Mesenchymal stem cell (in vitro differentiated cells and primary cell): ENCODE results near the gene CD200R1L. TPM values are rescaled to one million over a fixed set of nuclear protein-coding genes. Genes with fewer than 3 reads are reported as not detected.
A peak's percentile ranks its signal among the peaks of the same experiment; 100 is the strongest.

ENCODE experiments used
- DNase-seq: peaks from one replicate; pipeline ENCODE4 v3.0.0-alpha.2; 2013
- H2AFZ ChIP-seq: one replicate; pipeline ENCODE4 v1.6.1; 2013; ENCODE audit warnings: low read depth, mild to moderate bottlenecking, control low read depth, inconsistent platforms, low read length, moderate library complexity
- H2AK5ac ChIP-seq: 2 replicates; pipeline ENCODE4 v1.6.1; 2013; ENCODE audit warnings: low read length, moderate library complexity, mild to moderate bottlenecking, inconsistent platforms; ENCODE audit not compliant: severe bottlenecking
- H2BK120ac ChIP-seq: one replicate; pipeline ENCODE4 v1.6.1; 2013; ENCODE audit warnings: low read depth, mild to moderate bottlenecking, inconsistent platforms, low read length, moderate library complexity
- H2BK12ac ChIP-seq, 2 experiments: one replicate each; pipeline ENCODE4 v1.6.1; 2013; ENCODE audit warnings: inconsistent platforms in 2 of 2, low read length in 2 of 2, mild to moderate bottlenecking in 2 of 2, moderate library complexity in 2 of 2, control low read depth in 1 of 2
- H2BK15ac ChIP-seq: one replicate; pipeline ENCODE4 v1.6.1; 2013; ENCODE audit warnings: mild to moderate bottlenecking, low read depth, inconsistent platforms; ENCODE audit not compliant: poor library complexity, severe bottlenecking
- H2BK5ac ChIP-seq: 2 replicates; pipeline ENCODE4 v1.6.1; 2013; ENCODE audit warnings: low read depth, mild to moderate bottlenecking, low read length, control low read depth, inconsistent platforms; ENCODE audit not compliant: poor library complexity, severe bottlenecking
- H3K14ac ChIP-seq, 2 experiments: one replicate each; pipeline ENCODE4 v1.6.1; 2013; ENCODE audit warnings: inconsistent platforms in 2 of 2, low read length in 2 of 2, control low read depth in 1 of 2, mild to moderate bottlenecking in 1 of 2, moderate library complexity in 1 of 2
- H3K18ac ChIP-seq, 2 experiments: one replicate each; pipeline ENCODE4 v1.6.1; 2013; ENCODE audit warnings: inconsistent platforms in 2 of 2, low read length in 2 of 2, control low read depth in 1 of 2, low read depth in 1 of 2, mild to moderate bottlenecking in 1 of 2
- H3K23ac ChIP-seq, 2 experiments: one replicate each; pipeline ENCODE4 v1.6.1; 2013; ENCODE audit warnings: inconsistent platforms in 2 of 2, low read length in 2 of 2, mild to moderate bottlenecking in 2 of 2, moderate library complexity in 2 of 2, control low read depth in 1 of 2
- H3K27ac ChIP-seq: 2 replicates; pipeline ENCODE4 v1.5.1; 2013; ENCODE audit warnings: mild to moderate bottlenecking, moderate library complexity, low read length, control low read depth, inconsistent platforms; ENCODE audit not compliant: poor library complexity, severe bottlenecking
- H3K27me3 ChIP-seq, 2 experiments: 2 replicates each; pipeline versions ENCODE4 v1.6.1 to v1.7.0; 2013; ENCODE audit warnings: low read length in 2 of 2, mild to moderate bottlenecking in 2 of 2, moderate library complexity in 2 of 2, control low read depth in 1 of 2, inconsistent platforms in 1 of 2; ENCODE audit not compliant: control insufficient read depth in 1 of 2, insufficient read depth in 1 of 2
- H3K36me3 ChIP-seq, 2 experiments: 2 replicates each; pipeline versions ENCODE4 v1.6.1 to v1.7.0; 2013; ENCODE audit warnings: low read length in 2 of 2, control low read depth in 1 of 2, inconsistent platforms in 1 of 2, low read depth in 1 of 2, mild to moderate bottlenecking in 1 of 2; ENCODE audit not compliant: insufficient read depth in 2 of 2, control insufficient read depth in 1 of 2
- H3K4ac ChIP-seq, 2 experiments: one replicate each; pipeline ENCODE4 v1.6.1; 2013; ENCODE audit warnings: inconsistent platforms in 2 of 2, low read length in 2 of 2, mild to moderate bottlenecking in 2 of 2, moderate library complexity in 2 of 2, control low read depth in 1 of 2, low read depth in 1 of 2
- H3K4me1 ChIP-seq: 2 replicates; pipeline ENCODE4 v1.6.1; 2013; ENCODE audit warnings: low read depth, low read length, control low read depth; ENCODE audit not compliant: control insufficient read depth, insufficient read depth
- H3K4me2 ChIP-seq: 2 replicates; pipeline ENCODE4 v1.6.1; 2013; ENCODE audit warnings: low read length, mild to moderate bottlenecking, inconsistent platforms; ENCODE audit not compliant: poor library complexity, severe bottlenecking
- H3K4me3 ChIP-seq, 2 experiments: 2 replicates each; pipeline versions ENCODE4 v1.5.1 to v1.7.0; 2013; ENCODE audit warnings: low read length in 2 of 2, mild to moderate bottlenecking in 2 of 2, control low read depth in 1 of 2, low read depth in 1 of 2; ENCODE audit not compliant: insufficient read depth in 1 of 2
- H3K79me1 ChIP-seq: replicated peaks from 2 replicates; pipeline ENCODE4 v1.6.1; 2013; ENCODE audit warnings: mild to moderate bottlenecking, control low read depth, low read length, inconsistent platforms; ENCODE audit not compliant: poor library complexity, severe bottlenecking
- H3K9ac ChIP-seq: 2 replicates; pipeline ENCODE4 v1.7.0; 2013; ENCODE audit warnings: mild to moderate bottlenecking, low read length, moderate library complexity
- H3K9me3 ChIP-seq: 2 replicates; pipeline ENCODE4 v1.7.0; 2013; ENCODE audit warnings: mild to moderate bottlenecking, low read length; ENCODE audit not compliant: control insufficient read depth
- H4K8ac ChIP-seq: one replicate; pipeline ENCODE4 v1.6.1; 2013; ENCODE audit warnings: inconsistent platforms, mild to moderate bottlenecking, low read length, moderate library complexity
- H4K91ac ChIP-seq: one replicate; pipeline ENCODE4 v1.6.1; 2013; ENCODE audit warnings: mild to moderate bottlenecking, low read length, inconsistent platforms
- WGBS: methylation state at CpG from one replicate; pipeline ENCODE4 v1.1.7; 2013; ENCODE audit warnings: mixed read lengths; 5-methylcytosine and 5-hydroxymethylcytosine counted together
- polyA plus RNA-seq, 2 experiments: library from polyadenylated mRNA; stranded (reverse); fragments of 200-250 nt; gene quantifications; one replicate each; pipeline ENCODE4 v1.2.3, GENCODE V29; 2013

Gene CD200R1L, protein sequence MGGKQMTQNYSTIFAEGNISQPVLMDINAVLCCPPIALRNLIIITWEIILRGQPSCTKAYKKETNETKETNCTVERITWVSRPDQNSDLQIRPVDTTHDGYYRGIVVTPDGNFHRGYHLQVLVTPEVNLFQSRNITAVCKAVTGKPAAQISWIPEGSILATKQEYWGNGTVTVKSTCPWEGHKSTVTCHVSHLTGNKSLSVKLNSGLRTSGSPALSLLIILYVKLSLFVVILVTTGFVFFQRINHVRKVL
- polyA plus RNA-seq (2013, experiment 1 of 2) = not detected
- not detected for polyA plus RNA-seq (2013, experiment 2 of 2)

DNA sequence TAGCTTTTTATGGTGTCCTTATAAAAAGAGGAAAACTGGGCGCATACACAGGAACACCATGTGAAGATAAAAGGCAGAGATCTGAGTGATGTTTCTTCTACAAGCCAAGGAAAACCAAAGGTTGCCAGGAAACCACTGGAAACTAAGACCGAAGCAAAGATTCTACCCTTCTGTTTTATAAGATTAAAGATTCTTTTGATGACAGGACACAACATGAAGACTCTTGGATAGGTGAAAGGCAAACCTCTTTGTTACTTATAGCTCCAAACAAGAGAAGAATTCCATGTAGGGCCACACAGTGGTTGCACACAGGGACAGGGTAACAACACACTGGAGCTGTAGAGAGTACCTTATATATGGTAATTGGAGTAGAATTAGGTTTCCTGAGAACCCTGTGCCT, at the start of gene CD200R1L:
CD200R1L (minus strand) TSS at position 101 of the 400 bp plus-strand sequence. CDS start 17,497 bp downstream, outside the sequence.
- Histone ChIP-seq H3K4me1 (no peaks in the 10 kb centered on the region), H2AK5ac (no peak within 1 kb of the TSS), H4K91ac (no peak within 1 kb of the TSS), H2BK5ac (no peak within 1 kb of the TSS), H3K27ac (no peak within 1 kb of the TSS), H3K4me3 (no peak within 1 kb of the TSS), H3K27me3 (no peaks in the 10 kb centered on the region), H3K4me2 (no peak within 1 kb of the TSS), H3K79me1 (no peaks in the 10 kb centered on the region), H3K4ac (no peak within 1 kb of the TSS), H2BK120ac (no peak within 1 kb of the TSS), H3K9ac (no peak within 1 kb of the TSS), H4K8ac (no peak within 1 kb of the TSS), H3K9me3 (peaks cover 31% of the 10 kb centered on the region), H3K14ac (no peak within 1 kb of the TSS), H2BK12ac (no peak within 1 kb of the TSS), H3K36me3 (no peaks in the 10 kb centered on the region), H2BK15ac (no peak within 1 kb of the TSS), H2AFZ (no peak within 1 kb of the TSS), H3K18ac (no peak within 1 kb of the TSS), H3K23ac (no peak within 1 kb of the TSS)
- WGBS = 100% methylated on average over 1 of the region's 2 CpGs
- no peak for DNase-seq

DNA sequence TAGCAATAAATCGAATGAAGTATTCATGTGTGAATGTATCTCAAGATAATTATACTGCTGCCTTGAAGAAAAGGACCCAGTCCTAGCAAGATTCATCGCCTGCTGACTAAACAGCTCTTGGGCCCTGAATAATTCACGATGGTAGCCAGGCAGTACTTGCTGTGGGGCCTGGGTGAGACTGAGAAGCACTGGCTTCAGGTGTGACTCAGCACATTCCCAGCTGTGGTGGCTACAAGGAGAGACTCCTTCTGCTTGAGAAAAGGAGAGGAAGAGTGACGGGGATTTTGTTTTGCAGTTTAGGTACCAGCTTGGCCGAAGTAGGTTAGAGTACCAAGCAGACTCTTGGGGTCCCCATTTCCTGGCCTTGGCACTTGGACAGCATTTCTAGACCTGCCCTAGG, 47.6 kb upstream of the CD200R1L start:
- H3K9me3 ChIP-seq = no peaks in the 10 kb centered on the region
- H3K18ac ChIP-seq = no peak overlapping the region
- peaks cover 8% of the 10 kb centered on the region for H3K4me1 ChIP-seq
- no peak overlapping the region for H3K4me2 ChIP-seq
- no peak overlapping the region for H3K4me3 ChIP-seq
- H3K23ac ChIP-seq = no peak overlapping the region
- no peaks in the 10 kb centered on the region for H3K36me3 ChIP-seq
- 76% methylated on average over 5 of the region's 5 CpGs for WGBS
- peak overlapping the region; percentile 39 for H2AFZ ChIP-seq
- H2BK12ac ChIP-seq = no peak overlapping the region
- H3K79me1 ChIP-seq = no peaks in the 10 kb centered on the region
- H3K4ac ChIP-seq = no peak overlapping the region
- no peak overlapping the region for H4K91ac ChIP-seq
- H4K8ac ChIP-seq = no peak overlapping the region
- H2BK5ac ChIP-seq = no peak overlapping the region
- H3K27me3 ChIP-seq = no peaks in the 10 kb centered on the region
- no peak overlapping the region for H2BK15ac ChIP-seq
- no peak overlapping the region for H2AK5ac ChIP-seq
- H3K27ac ChIP-seq = no peak overlapping the region
- no peak overlapping the region for H3K9ac ChIP-seq
- no peak overlapping the region for H2BK120ac ChIP-seq
- no peak overlapping the region for H3K14ac ChIP-seq
- peak; percentile 9 for DNase-seq

DNA sequence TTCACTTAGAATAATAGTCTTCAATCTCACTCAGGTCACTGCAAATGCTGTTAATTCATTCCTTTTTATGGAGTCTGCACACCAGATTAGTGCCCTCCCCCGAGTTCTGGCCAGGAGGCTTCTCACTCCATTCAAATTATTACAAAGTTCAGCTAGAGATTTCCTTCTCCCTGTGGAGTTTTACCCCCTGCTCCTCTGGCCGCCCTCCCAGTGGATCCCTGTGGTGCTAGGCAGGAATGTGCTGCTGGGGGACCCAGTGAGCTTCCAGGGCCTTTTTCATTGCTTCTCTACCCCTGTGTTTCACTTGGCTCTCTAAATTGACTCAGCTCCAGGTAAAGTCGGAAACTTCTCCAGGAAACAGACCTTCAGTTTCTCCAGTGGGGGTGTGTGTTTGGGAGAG, 42.7 kb upstream of the CD200R1L start:
- Histone ChIP-seq H2BK12ac (no peak overlapping the region), H2AFZ (no peak overlapping the region), H3K4ac (no peak overlapping the region), H3K4me2 (peak overlapping the region; percentile 29), H2AK5ac (no peak overlapping the region), H3K4me1 (peaks cover 6% of the 10 kb centered on the region), H3K79me1 (no peaks in the 10 kb centered on the region), H3K23ac (no peak overlapping the region), H3K18ac (no peak overlapping the region), H2BK120ac (no peak overlapping the region), H3K9ac (no peak overlapping the region), H2BK15ac (no peak overlapping the region), H3K36me3 (no peaks in the 10 kb centered on the region), H3K27ac (no peak overlapping the region), H3K9me3 (no peaks in the 10 kb centered on the region), H3K4me3 (no peak overlapping the region), H2BK5ac (no peak overlapping the region), H3K14ac (no peak overlapping the region), H4K91ac (no peak overlapping the region), H3K27me3 (no peaks in the 10 kb centered on the region), H4K8ac (no peak overlapping the region)
- 68% methylated on average over 3 of the region's 3 CpGs for WGBS
- no peak for DNase-seq

GRCh38 chr3:112888381-112889085, 41.9 kb upstream of the CD200R1L start:
- no peak overlapping the region for H3K4ac ChIP-seq
- DNase-seq = no peak
- no peak overlapping the region for H3K23ac ChIP-seq
- no peak overlapping the region for H4K91ac ChIP-seq
- H2BK120ac ChIP-seq = no peak overlapping the region
- H3K4me3 ChIP-seq = no peak overlapping the region
- no peak overlapping the region for H3K9ac ChIP-seq
- no peak overlapping the region for H3K27ac ChIP-seq
- no peak overlapping the region for H2AFZ ChIP-seq
- no peak overlapping the region for H2AK5ac ChIP-seq
- H3K18ac ChIP-seq = no peak overlapping the region
- no peak overlapping the region for H4K8ac ChIP-seq
- H3K4me1 ChIP-seq = peaks cover 4% of the 10 kb centered on the region
- no peaks in the 10 kb centered on the region for H3K9me3 ChIP-seq
- no peaks in the 10 kb centered on the region for H3K27me3 ChIP-seq
- no peak overlapping the region for H2BK5ac ChIP-seq
- no peak overlapping the region for H2BK15ac ChIP-seq
- no peak overlapping the region for H3K4me2 ChIP-seq
- H3K79me1 ChIP-seq = no peaks in the 10 kb centered on the region
- WGBS = 6% methylated on average over 1 of the region's 2 CpGs
- no peaks in the 10 kb centered on the region for H3K36me3 ChIP-seq
- no peak overlapping the region for H2BK12ac ChIP-seq
- no peak overlapping the region for H3K14ac ChIP-seq
